OCI-LY1 (cell line): Measurements from ENCODE around the gene FAM181B.

ENCODE experiments used
- H2AFZ ChIP-seq: fragments of 200-600 bp; sonication (generic), shearing (Covaris generic); 2 replicates; pipeline ENCODE4 v1.6.0; 2014; ENCODE audit warnings: antibody characterized with exemption, mild to moderate bottlenecking, low read length
- H3F3A ChIP-seq: fragments of 200-600 bp; sonication (generic), shearing (Covaris generic); 2 replicates; pipeline ENCODE4 v1.6.0; 2014; ENCODE audit warnings: mild to moderate bottlenecking, antibody characterized with exemption, low read length, moderate library complexity; ENCODE audit not compliant: insufficient read depth
- H3K27ac ChIP-seq: fragments of 200-600 bp; sonication (generic); 2 replicates; pipeline ENCODE4 v1.5.1; 2014; ENCODE audit warnings: low read length, mixed run types, mild to moderate bottlenecking, low read depth; ENCODE audit not compliant: poor library complexity, severe bottlenecking
- H3K27me3 ChIP-seq: fragments of 200-600 bp; sonication (generic); 2 replicates; pipeline ENCODE4 v1.6.0; 2014; ENCODE audit warnings: antibody characterized with exemption, mild to moderate bottlenecking, low read length, moderate library complexity; ENCODE audit not compliant: insufficient read depth
- H3K36me3 ChIP-seq: fragments of 200-600 bp; sonication (generic); 2 replicates; pipeline ENCODE4 v1.6.1; 2014; ENCODE audit warnings: mild to moderate bottlenecking, antibody characterized with exemption, low read length, moderate library complexity, mixed read lengths; ENCODE audit not compliant: insufficient read depth
- H3K4me1 ChIP-seq: fragments of 200-600 bp; sonication (generic); 2 replicates; pipeline ENCODE4 v1.5.1; 2014; ENCODE audit warnings: mild to moderate bottlenecking, low read length, moderate library complexity; ENCODE audit not compliant: insufficient read depth, severe bottlenecking
- H3K4me2 ChIP-seq: fragments of 200-600 bp; sonication (generic), shearing (Covaris generic); 2 replicates; pipeline ENCODE4 v1.6.1; 2014; ENCODE audit warnings: low read length
- H3K4me3 ChIP-seq: fragments of 200-600 bp; sonication (generic); 2 replicates; pipeline ENCODE4 v1.5.1; 2014; ENCODE audit warnings: low read length, low read depth, mild to moderate bottlenecking, mixed read lengths; ENCODE audit not compliant: poor library complexity, severe bottlenecking
- H3K79me2 ChIP-seq: fragments of 200-600 bp; shearing (Covaris generic); 2 replicates; pipeline ENCODE4 v1.6.1; 2016; ENCODE audit warnings: mixed run types, low read length, mixed read lengths; ENCODE audit not compliant: insufficient read depth
- H3K9ac ChIP-seq: fragments of 200-600 bp; sonication (generic), shearing (Covaris generic); 2 replicates; pipeline ENCODE4 v1.6.1; 2014; ENCODE audit warnings: mild to moderate bottlenecking, low read length, mixed read lengths
- H3K9me2 ChIP-seq: fragments of 200-600 bp; sonication (generic), shearing (Covaris generic); 2 replicates; pipeline ENCODE4 v1.6.1; 2014; ENCODE audit warnings: low read depth, mild to moderate bottlenecking, low read length, mixed read lengths
- H3K9me3 ChIP-seq: fragments of 200-600 bp; shearing (Covaris generic); 2 replicates; pipeline ENCODE4 v1.6.1; 2014; ENCODE audit warnings: low read length, mixed read lengths
- H4K20me1 ChIP-seq: fragments of 200-600 bp; sonication (generic), shearing (Covaris generic); 2 replicates; pipeline ENCODE4 v1.6.0; 2016; ENCODE audit warnings: mild to moderate bottlenecking, low read length; ENCODE audit not compliant: insufficient read depth
- EZH2 ChIP-seq: fragments of 200-600 bp; sonication (generic), shearing (Covaris generic); IDR thresholded peaks from 2 replicates; pipeline ENCODE4 v1.8.0; 2017; ENCODE audit warnings: borderline replicate concordance, mixed run types, mild to moderate bottlenecking, antibody characterized with exemption, low read length, moderate library complexity, mixed read lengths
- TF ChIP-seq, protein P1 (sequence below): fragments of 200-600 bp; sonication (generic), shearing (Covaris generic); IDR thresholded peaks from 2 replicates; pipeline ENCODE4 v1.5.1; 2017; ENCODE audit warnings: mild to moderate bottlenecking, antibody characterized with exemption, low read length, moderate library complexity, mixed read lengths

Gene FAM181B

DNA sequence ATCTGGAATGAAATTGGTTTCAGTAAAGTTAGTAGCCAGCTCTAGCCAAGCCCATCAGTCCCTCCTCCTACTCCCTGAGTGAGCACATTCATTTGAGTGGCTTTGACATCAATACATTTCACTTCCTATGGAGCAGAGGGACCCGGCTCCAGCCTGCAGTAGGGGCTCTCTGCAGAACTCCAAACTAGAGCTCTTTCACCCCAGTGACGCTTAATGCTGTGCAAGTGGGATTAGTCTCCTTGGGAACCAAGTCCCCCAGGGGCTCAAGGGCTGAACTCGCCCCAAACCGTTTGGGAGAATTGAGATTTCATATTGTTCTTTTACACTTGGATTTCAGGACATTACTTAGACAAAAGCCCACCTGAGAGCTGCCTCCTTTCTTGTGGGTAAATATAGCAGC lies 4.4 kb upstream of the FAM181B start:
- H4K20me1 ChIP-seq, result no peaks in the 10 kb centered on the region
- no peaks in the 10 kb centered on the region for H3K79me2 ChIP-seq
- no peaks in the 10 kb centered on the region for H3K9me3 ChIP-seq
- H3K27ac ChIP-seq, result no peak overlapping the region
- no peaks in the 10 kb centered on the region for H3F3A ChIP-seq
- H3K9me2 ChIP-seq, result no peaks in the 10 kb centered on the region
- no peaks in the 10 kb centered on the region for H3K27me3 ChIP-seq
- TF ChIP-seq, protein P1, sequence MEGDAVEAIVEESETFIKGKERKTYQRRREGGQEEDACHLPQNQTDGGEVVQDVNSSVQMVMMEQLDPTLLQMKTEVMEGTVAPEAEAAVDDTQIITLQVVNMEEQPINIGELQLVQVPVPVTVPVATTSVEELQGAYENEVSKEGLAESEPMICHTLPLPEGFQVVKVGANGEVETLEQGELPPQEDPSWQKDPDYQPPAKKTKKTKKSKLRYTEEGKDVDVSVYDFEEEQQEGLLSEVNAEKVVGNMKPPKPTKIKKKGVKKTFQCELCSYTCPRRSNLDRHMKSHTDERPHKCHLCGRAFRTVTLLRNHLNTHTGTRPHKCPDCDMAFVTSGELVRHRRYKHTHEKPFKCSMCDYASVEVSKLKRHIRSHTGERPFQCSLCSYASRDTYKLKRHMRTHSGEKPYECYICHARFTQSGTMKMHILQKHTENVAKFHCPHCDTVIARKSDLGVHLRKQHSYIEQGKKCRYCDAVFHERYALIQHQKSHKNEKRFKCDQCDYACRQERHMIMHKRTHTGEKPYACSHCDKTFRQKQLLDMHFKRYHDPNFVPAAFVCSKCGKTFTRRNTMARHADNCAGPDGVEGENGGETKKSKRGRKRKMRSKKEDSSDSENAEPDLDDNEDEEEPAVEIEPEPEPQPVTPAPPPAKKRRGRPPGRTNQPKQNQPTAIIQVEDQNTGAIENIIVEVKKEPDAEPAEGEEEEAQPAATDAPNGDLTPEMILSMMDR, result no peak
- TF ChIP-seq EZH2, result no peak
- no peaks in the 10 kb centered on the region for H3K4me1 ChIP-seq
- H3K4me3 ChIP-seq, result no peak overlapping the region
- no peak overlapping the region for H3K4me2 ChIP-seq
- no peak overlapping the region for H2AFZ ChIP-seq
- H3K9ac ChIP-seq, result no peak overlapping the region
- H3K36me3 ChIP-seq, result no peaks in the 10 kb centered on the region

- no peaks in the 10 kb centered on the region for H3K79me2 ChIP-seq
- H2AFZ ChIP-seq, result no peak overlapping the region
- H3F3A ChIP-seq, result no peaks in the 10 kb centered on the region
- H3K9ac ChIP-seq, result no peak overlapping the region
- no peaks in the 10 kb centered on the region for H3K4me1 ChIP-seq
- H4K20me1 ChIP-seq, result no peaks in the 10 kb centered on the region
- H3K4me2 ChIP-seq, result no peak overlapping the region
- H3K36me3 ChIP-seq, result no peaks in the 10 kb centered on the region
- no peak overlapping the region for H3K27ac ChIP-seq
- no peak for TF ChIP-seq EZH2
- TF ChIP-seq, protein P1, result no peak
- no peaks in the 10 kb centered on the region for H3K27me3 ChIP-seq
- no peaks in the 10 kb centered on the region for H3K9me3 ChIP-seq
- H3K4me3 ChIP-seq, result no peak overlapping the region
- no peaks in the 10 kb centered on the region for H3K9me2 ChIP-seq
These were observed 436 bp upstream of the FAM181B start for GRCh38 chr11:82734120-82734479.

- no peak overlapping the region for H3K4me2 ChIP-seq
- no peak overlapping the region for H2AFZ ChIP-seq
- H3F3A ChIP-seq, result no peaks in the 10 kb centered on the region
- no peaks in the 10 kb centered on the region for H3K4me1 ChIP-seq
- no peaks in the 10 kb centered on the region for H3K36me3 ChIP-seq
- TF ChIP-seq EZH2, result no peak
- TF ChIP-seq, protein P1, result no peak
- H3K27me3 ChIP-seq, result no peaks in the 10 kb centered on the region
- no peak overlapping the region for H3K4me3 ChIP-seq
- H3K79me2 ChIP-seq, result no peaks in the 10 kb centered on the region
- H3K27ac ChIP-seq, result no peak overlapping the region
- H3K9me3 ChIP-seq, result no peaks in the 10 kb centered on the region
- no peaks in the 10 kb centered on the region for H4K20me1 ChIP-seq
- H3K9me2 ChIP-seq, result no peaks in the 10 kb centered on the region
- no peak overlapping the region for H3K9ac ChIP-seq
These were observed 775 bp downstream of the FAM181B start for GRCh38 chr11:82732734-82733443.
